SU-DHL-6 (cell line): Measurements from ENCODE around the gene STK31.
"Not testable (repeated sequence)": the region's sequence is repeated elsewhere in the genome, so short reads cannot be mapped to it uniquely, and the experiment has no call there.

Source experiments
- H2AFZ ChIP-seq: fragments of 200-600 bp; sonication (generic); 2 replicates; pipeline ENCODE4 v1.6.1; 2014; ENCODE audit warnings: low read depth, mild to moderate bottlenecking, moderate library complexity, mixed read lengths, antibody characterized with exemption, low read length; ENCODE audit not compliant: severe bottlenecking
- H3F3A ChIP-seq: fragments of 200-600 bp; shearing (Covaris generic); 2 replicates; pipeline ENCODE4 v1.6.0; 2016; ENCODE audit warnings: antibody characterized with exemption, mild to moderate bottlenecking; ENCODE audit not compliant: insufficient read depth
- H3K27ac ChIP-seq: fragments of 200-600 bp; sonication (generic); 2 replicates; pipeline ENCODE4 v1.5.1; 2016; ENCODE audit warnings: low read depth, mild to moderate bottlenecking, low read length, moderate library complexity, mixed read lengths
- H3K27me3 ChIP-seq: fragments of 200-600 bp; sonication (generic), shearing (Covaris generic); 2 replicates; pipeline ENCODE4 v1.6.0; 2014; ENCODE audit warnings: mild to moderate bottlenecking, low read length
- H3K36me3 ChIP-seq: fragments of 200-600 bp; sonication (generic); 2 replicates; pipeline ENCODE4 v1.6.1; 2014; ENCODE audit warnings: mild to moderate bottlenecking, low read length, mixed read lengths
- H3K4me2 ChIP-seq: fragments of 300-600, 200-600 bp; shearing (Covaris generic), sonication (generic); 2 replicates; pipeline ENCODE4 v1.6.0; 2014; ENCODE audit warnings: low read length, low read depth, mild to moderate bottlenecking; ENCODE audit not compliant: poor library complexity, severe bottlenecking
- H3K4me3 ChIP-seq: fragments of 200-600 bp; sonication (generic); 2 replicates; pipeline ENCODE4 v1.5.1; 2014; ENCODE audit warnings: antibody characterized with exemption, low read length, mild to moderate bottlenecking, mixed read lengths; ENCODE audit not compliant: insufficient read depth, poor library complexity, severe bottlenecking
- H3K79me2 ChIP-seq: fragments of 200-600 bp; sonication (generic); 2 replicates; pipeline ENCODE4 v1.6.1; 2014; ENCODE audit warnings: mild to moderate bottlenecking, low read length, moderate library complexity; ENCODE audit not compliant: insufficient read depth
- H3K9ac ChIP-seq: fragments of 200-600 bp; sonication (generic); 2 replicates; pipeline ENCODE4 v1.7.0; 2014; ENCODE audit warnings: mild to moderate bottlenecking, low read length
- H3K9me2 ChIP-seq: fragments of 200-600 bp; sonication (generic); replicated peaks from 2 replicates; pipeline ENCODE4 v1.6.1; 2014; ENCODE audit warnings: low read length; ENCODE audit not compliant: insufficient read depth
- H3K9me3 ChIP-seq: fragments of 200-600 bp; sonication (generic); 2 replicates; pipeline ENCODE4 v1.6.1; 2014; ENCODE audit warnings: low read length, mixed read lengths; ENCODE audit not compliant: insufficient read depth
- H4K20me1 ChIP-seq: fragments of 200-600 bp; sonication (generic); 2 replicates; pipeline ENCODE4 v1.6.1; 2014; ENCODE audit warnings: low read depth, mild to moderate bottlenecking, antibody characterized with exemption, low read length, moderate library complexity, mixed read lengths
- EZH2phosphoT487 ChIP-seq: fragments of 200-600 bp; sonication (generic), shearing (Covaris generic); conservative IDR thresholded peaks from 2 replicates; pipeline ENCODE4 v1.6.1; 2018; ENCODE audit warnings: mild to moderate bottlenecking, antibody characterized with exemption, low read length, moderate library complexity, mixed read lengths
- TF ChIP-seq, protein P1 (sequence below): fragments of 200-600 bp; sonication (generic); IDR thresholded peaks from one replicate; pipeline ENCODE4 v1.5.1; 2017; ENCODE audit warnings: antibody characterized with exemption, mild to moderate bottlenecking, low read length, moderate library complexity; ENCODE audit not compliant: insufficient read depth, poor library complexity, severe bottlenecking

Gene STK31

DNA sequence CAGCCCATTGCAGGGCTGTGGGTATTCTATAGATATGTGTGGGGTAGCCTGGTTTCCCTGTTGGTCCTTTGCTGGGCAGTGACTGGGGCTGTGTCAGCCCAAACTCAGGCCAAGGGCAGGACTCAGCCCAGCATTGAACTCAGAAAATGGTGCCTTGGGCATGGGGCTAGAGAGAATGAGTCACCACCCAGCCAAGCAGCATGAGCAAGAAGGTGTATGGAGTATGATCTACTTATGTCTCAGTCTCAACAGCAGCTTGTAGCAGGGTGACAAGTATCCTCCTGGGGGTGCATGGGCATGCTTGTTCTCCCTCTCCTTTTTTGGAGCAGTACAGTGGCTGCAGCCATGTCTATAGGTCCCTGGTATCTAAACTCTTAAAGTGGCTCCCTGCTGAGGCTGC lies 32.0 kb downstream of the STK31 start:
- TF ChIP-seq EZH2phosphoT487, result no peak
- TF ChIP-seq, protein P1, sequence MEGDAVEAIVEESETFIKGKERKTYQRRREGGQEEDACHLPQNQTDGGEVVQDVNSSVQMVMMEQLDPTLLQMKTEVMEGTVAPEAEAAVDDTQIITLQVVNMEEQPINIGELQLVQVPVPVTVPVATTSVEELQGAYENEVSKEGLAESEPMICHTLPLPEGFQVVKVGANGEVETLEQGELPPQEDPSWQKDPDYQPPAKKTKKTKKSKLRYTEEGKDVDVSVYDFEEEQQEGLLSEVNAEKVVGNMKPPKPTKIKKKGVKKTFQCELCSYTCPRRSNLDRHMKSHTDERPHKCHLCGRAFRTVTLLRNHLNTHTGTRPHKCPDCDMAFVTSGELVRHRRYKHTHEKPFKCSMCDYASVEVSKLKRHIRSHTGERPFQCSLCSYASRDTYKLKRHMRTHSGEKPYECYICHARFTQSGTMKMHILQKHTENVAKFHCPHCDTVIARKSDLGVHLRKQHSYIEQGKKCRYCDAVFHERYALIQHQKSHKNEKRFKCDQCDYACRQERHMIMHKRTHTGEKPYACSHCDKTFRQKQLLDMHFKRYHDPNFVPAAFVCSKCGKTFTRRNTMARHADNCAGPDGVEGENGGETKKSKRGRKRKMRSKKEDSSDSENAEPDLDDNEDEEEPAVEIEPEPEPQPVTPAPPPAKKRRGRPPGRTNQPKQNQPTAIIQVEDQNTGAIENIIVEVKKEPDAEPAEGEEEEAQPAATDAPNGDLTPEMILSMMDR, result no peak
- H3K36me3 ChIP-seq, result no peaks in the 10 kb centered on the region
- H3K9ac ChIP-seq, result no peak overlapping the region
- H2AFZ ChIP-seq, result no peak overlapping the region
- no peaks in the 10 kb centered on the region for H3K9me2 ChIP-seq
- no peak overlapping the region for H3K27ac ChIP-seq
- no peaks in the 10 kb centered on the region for H3F3A ChIP-seq
- H3K27me3 ChIP-seq, result no peaks in the 10 kb centered on the region
- H3K9me3 ChIP-seq, result peaks cover 4% of the 10 kb centered on the region; the same call in 1 of the 2 replicates
- H4K20me1 ChIP-seq, result no peaks in the 10 kb centered on the region
- H3K79me2 ChIP-seq, result no peaks in the 10 kb centered on the region
- H3K4me3 ChIP-seq, result no peak overlapping the region
- H3K4me2 ChIP-seq, result no peak overlapping the region

DNA sequence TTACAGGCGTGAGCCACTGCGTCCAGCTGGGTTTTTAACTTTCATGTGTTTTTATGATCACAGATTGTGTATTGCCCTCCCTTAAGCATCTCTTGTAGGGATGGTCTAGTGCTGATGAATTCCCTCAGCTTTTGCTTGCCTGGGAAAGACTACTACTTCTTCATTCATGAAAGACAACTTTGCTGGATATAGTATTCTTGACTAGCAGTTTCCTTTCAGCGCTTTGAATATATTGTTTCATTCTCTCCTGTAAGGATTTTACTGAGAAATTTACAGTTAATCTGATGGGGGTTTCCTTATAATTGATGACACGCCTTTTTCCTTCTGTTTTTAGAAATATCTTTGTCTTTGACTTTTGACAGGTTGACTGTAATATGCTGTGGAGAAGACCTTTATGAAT lies 33.2 kb downstream of the STK31 start:
- H3K36me3 ChIP-seq, result no peaks in the 10 kb centered on the region
- no peak overlapping the region for H2AFZ ChIP-seq
- H3K9ac ChIP-seq, result no peak overlapping the region
- H3K9me3 ChIP-seq, result peaks cover 4% of the 10 kb centered on the region; the same call in 1 of the 2 replicates
- no peak overlapping the region for H3K4me2 ChIP-seq
- no peaks in the 10 kb centered on the region for H4K20me1 ChIP-seq
- no peaks in the 10 kb centered on the region for H3K27me3 ChIP-seq
- H3K9me2 ChIP-seq, result no peaks in the 10 kb centered on the region
- TF ChIP-seq, protein P1, result no peak
- TF ChIP-seq EZH2phosphoT487, result no peak
- no peak overlapping the region for H3K27ac ChIP-seq
- H3F3A ChIP-seq, result no peaks in the 10 kb centered on the region
- no peaks in the 10 kb centered on the region for H3K79me2 ChIP-seq
- no peak overlapping the region for H3K4me3 ChIP-seq

DNA sequence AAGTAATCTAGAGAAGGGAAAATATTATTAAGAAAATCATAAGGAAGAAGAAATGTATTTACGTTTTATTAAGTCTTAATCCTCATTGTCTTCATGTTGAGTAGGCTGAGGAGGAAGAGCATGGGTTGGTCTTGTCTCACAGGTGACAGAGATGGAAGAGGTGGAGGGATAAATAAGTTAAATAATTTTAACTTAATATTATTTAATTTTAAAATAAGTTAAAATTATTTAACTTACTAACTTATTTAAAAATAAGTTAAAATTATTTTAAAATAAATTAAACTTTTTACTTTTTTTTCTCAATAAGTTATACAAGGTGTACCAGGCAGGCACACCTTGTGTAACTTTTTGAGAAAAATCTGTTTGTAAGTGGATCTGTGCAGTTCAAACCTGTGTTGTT lies 36.6 kb downstream of the STK31 start:
- peaks cover 4% of the 10 kb centered on the region; the same call in 1 of the 2 replicates for H3K9me3 ChIP-seq
- H4K20me1 ChIP-seq, result no peaks in the 10 kb centered on the region
- H3K9ac ChIP-seq, result no peak overlapping the region
- no peak overlapping the region for H2AFZ ChIP-seq
- TF ChIP-seq, protein P1, result no peak
- no peak for TF ChIP-seq EZH2phosphoT487
- no peaks in the 10 kb centered on the region for H3K27me3 ChIP-seq
- H3F3A ChIP-seq, result no peaks in the 10 kb centered on the region
- H3K36me3 ChIP-seq, result no peaks in the 10 kb centered on the region
- H3K79me2 ChIP-seq, result no peaks in the 10 kb centered on the region
- no peak overlapping the region for H3K27ac ChIP-seq
- H3K9me2 ChIP-seq, result no peaks in the 10 kb centered on the region
- H3K4me2 ChIP-seq, result no peak overlapping the region
- no peak overlapping the region for H3K4me3 ChIP-seq

DNA sequence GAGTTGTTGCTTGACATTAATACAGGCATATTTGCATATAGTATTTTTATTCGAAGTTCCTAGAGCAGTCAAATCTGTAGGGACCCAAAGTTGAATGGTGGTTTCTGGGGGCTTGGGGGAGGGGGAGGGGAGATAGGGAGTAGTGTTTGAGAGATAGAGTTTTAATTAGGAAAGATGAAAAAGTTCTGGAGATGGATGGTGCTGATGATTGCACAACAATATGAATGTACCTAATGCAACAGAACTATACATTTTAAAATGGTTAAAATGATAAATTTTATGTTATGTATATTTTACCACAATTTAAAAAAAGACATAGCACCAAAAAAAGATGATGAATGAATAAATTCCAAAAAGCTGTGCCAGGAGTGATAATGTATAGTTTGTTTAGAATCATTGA lies 41.8 kb downstream of the STK31 start:
- H2AFZ ChIP-seq, result no peak overlapping the region
- no peaks in the 10 kb centered on the region for H3K9me3 ChIP-seq
- no peaks in the 10 kb centered on the region for H3K9me2 ChIP-seq
- TF ChIP-seq, protein P1, result no peak
- no peak for TF ChIP-seq EZH2phosphoT487
- no peak overlapping the region for H3K27ac ChIP-seq
- no peaks in the 10 kb centered on the region for H4K20me1 ChIP-seq
- no peaks in the 10 kb centered on the region for H3K79me2 ChIP-seq
- no peak overlapping the region for H3K4me3 ChIP-seq
- H3K36me3 ChIP-seq, result no peaks in the 10 kb centered on the region
- H3K27me3 ChIP-seq, result no peaks in the 10 kb centered on the region
- H3K9ac ChIP-seq, result no peak overlapping the region
- H3K4me2 ChIP-seq, result no peak overlapping the region
- no peaks in the 10 kb centered on the region for H3F3A ChIP-seq

DNA sequence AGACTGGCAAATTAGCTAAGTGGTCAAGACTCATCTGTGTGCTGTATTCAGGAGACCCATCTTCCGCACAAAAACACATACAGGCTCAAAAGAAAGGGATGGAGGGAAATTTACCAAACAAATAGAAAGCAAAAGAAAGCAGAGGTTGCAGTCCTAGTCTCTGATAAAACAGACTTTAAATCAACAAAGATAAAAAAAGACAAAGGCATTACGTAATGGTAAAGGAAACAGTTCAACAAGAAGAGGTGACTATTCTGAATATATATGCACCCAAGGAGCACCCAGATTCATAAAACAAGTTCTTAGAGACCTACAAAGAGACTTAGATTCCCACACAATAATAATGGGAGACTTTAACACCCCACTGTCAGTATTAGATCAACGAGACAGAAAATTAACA lies 48.8 kb downstream of the STK31 start:
- not testable (repeated sequence) for H3K79me2 ChIP-seq, H2AFZ ChIP-seq, H3K9me2 ChIP-seq, H3K27me3 ChIP-seq, H3K9me3 ChIP-seq, H3K4me2 ChIP-seq, H3F3A ChIP-seq, H3K36me3 ChIP-seq, H3K9ac ChIP-seq, H3K4me3 ChIP-seq, H4K20me1 ChIP-seq, H3K27ac ChIP-seq
